Stimulated activated CD4-positive, alpha-beta T cell treated with anti-CD3 and anti-CD28 coated beads, Interleukin-1b, Interleukin-23, amount 100 ng/mL, for 4 hours (primary cell): Measurements from ENCODE around the gene HS3ST5.

Experiments used
- DNase-seq, 2 donors: peaks; one replicate each; pipeline ENCODE4 v3.0.0-alpha.2; 2020; ENCODE audit warnings: low read depth in 2 of 2

The HS3ST5 gene

DNA sequence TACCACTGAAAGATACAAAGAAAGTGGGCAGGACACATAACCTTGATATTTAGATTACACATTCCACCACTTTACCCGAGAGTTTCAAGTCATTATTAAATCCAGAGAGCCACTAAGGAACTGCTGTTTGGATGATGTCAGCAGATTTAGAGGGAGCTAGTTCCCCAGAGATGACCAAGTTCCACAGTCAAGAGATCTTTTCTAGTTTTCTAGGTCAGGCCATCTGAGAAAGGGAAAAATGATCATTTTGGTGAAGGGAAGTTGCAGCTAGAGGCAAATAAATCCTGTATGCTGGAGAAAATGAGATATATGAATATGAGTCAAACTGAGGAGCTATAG lies 147.8 kb downstream of the HS3ST5 start:
- no peak for DNase-seq

DNA sequence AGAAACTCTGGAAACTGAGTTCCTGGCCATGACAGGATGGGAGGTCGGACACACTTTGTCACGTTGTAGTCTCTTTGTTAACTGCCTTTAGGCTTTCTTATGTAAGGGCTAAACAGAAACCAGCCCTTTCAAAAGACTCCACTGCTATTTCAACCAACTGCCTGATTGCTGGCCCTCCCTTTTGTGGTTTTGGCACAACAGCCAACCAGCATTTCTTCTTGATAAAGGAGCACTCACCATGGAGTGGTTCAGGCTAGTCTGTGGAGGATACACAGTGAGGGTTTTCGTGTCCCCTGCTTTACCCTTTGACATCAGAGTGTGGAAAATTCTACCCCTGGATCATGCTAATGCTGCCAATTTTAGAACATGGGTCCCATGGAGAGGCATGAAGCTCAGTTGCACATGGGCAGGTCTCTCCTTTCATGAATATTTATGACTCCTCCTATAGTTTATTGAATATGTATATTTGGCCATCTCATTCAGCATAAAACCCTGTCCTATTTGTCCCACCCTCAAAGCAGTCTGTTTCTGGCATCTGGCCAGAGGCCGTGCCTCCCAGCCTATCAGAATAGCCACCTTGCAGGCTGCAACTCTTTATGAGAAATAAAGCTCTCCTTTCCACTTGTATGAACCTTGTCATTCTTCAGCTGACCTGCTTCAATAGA lies 148.3 kb downstream of the HS3ST5 start:
- DNase-seq, result no peak

DNA sequence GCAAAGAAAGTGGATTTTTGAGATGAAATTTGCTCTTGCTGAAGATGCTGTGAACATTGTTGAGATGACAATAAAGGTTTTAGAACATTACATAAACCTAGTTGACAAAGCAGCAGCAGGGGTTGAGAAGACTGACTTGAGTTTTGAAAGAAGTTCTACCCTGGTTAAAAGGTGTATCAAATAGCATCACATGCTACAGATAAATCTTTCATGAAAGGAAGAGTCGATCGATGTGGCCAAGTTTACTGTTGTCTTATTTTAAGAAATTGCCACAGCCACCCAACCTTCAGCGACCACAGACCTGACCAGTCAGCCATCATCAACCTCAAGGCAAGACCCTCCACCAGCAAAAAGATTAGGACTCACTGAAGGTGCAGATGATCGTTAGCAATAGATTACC lies 155.3 kb downstream of the HS3ST5 start:
- DNase-seq, result no peak

DNA sequence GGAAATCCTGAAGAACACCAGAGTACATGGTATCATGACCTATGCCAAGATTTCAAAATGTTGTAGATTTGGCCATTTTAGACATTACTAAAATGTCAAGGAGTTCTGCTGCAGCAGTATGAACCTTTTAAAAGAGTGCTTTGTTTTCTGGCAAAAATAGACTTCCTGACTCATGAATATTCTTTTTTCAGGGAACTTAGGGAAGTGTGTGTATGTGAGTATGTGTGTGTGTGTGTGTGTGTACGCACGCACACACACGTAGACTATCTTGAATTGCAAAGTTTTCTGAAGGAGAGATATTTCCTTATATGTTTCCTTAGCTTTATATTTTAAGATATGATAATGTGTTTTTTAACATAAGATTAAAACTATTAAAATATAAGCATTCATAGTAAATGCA lies 161.2 kb downstream of the HS3ST5 start:
- DNase-seq, result no peak

DNA sequence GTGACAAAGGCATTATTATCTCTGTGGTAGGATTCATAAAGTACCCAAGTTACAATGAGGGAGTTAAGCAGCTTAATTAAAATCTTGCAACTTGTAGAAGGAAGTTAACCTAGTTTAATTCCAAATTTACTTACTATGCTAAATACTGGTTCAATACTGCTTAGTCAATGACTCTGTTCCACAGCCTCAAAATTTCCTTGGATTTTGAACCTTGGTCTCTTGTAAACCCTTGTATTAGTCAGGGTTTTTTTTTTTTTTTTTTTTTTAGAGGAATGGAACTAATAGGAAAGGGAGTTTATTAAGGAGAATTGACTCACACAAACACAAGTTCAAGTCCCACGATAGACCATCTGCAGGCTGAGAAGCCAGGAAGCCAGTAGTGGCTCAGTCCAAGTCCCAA lies 163.4 kb downstream of the HS3ST5 start:
- DNase-seq, result no peak

DNA sequence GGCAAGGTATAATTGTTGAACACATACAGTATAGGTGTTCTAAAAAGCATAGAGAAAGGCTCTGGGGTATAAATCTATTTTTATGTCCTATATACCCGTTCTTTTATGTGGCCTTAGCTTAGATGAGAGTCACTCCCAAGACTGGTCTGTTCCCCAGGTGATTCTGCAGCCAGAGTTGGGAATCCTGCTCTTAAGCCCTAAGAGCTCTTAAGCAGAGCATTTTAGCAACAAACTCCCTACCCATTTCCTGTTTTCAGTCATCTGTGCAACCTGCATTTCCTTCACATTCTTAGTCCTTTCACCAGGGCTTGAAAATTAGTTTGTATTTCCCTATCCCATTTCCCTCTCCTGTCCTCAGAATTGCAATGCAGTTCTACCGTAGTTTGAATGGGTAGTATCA lies 166.1 kb downstream of the HS3ST5 start:
- DNase-seq, result no peak

DNA sequence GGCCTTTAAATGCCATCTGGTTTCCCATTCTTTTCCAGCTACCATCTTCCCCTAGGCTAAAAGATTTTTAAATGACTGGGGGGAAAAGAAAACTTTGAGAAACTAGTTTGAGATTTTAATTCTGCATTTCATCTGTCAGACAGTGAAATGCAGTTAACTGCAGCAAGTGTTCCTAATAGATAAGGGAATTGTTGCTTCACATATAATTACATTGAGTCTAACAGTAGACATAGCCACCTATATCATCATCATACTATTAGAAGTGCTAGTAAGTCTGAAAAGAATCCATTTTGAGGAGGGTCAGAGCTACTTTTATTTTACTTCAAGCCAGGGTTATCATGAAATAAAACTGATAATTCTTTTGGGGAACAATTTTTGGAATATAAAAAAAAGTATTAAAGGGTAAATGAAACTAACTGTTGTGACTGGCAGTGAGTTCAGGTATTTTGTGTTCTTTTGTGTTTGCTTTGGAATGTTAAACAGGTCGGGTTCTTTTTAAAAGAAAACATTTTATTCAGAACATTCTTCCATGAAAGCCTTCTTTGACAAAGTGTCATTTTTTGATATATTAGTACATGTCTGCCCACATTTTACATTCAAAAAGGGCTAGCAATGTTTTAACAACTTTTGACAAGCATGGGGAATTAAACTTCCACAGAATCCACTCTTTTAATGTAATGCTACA lies 170.1 kb downstream of the HS3ST5 start:
- DNase-seq, result no peak

DNA sequence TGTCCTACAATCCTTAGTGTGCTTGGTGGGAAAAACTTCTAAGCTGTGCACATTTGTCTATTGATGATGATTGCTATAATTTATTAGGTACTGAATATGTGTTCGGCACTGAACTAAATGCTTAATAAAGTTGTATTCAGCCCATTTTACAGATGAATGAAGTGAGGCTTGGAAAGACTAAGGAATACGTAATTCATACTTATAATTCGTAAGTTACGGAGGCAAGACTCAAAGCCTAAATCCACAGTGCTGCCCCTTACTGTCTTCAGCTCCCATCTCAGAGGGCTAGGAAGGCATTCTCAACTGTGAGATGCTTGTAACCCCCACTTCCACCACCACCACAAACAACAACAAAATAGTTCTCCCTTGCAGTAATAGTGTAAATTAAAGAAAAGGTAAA lies 171.3 kb downstream of the HS3ST5 start:
- DNase-seq, result no peak

DNA sequence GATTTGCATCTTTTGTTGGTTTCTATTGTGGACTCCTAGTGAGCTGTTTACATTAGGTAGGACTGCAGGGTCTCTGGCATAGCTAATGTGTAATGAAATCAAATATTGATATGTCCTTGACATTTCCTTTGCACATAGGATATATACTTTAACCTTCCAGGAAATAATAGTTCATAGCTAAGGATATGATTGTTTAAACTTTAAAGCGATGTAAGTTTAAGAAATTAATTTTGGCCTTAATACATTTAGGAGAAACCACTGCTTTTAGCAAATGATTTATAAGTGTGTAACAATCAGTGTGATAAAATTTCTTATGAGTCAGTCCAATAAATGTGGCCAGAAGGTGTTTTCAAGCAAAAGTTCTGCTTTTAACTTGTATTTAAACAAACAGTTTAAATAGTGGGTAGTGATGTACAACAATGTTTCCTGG lies 171.8 kb downstream of the HS3ST5 start:
- no peak for DNase-seq

DNA sequence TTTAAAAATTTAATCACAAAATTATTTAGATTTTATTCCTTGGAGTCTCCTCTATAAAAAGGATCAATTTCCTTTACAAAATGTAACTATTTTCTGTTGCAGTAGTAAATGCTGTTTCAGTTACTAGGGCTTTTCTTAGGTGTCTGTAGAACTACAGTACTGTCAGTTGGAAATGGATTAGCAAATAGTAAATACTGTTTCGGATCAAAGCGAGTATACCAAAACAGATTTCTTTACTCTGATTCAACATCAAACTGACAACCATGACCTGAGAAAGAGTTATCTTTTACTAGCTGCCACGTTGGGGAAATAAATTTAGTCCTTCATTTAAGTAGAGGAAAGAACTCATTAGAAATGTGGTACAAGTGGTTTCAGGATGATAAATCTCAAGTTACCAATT lies 172.5 kb downstream of the HS3ST5 start:
- DNase-seq, result no peak

DNA sequence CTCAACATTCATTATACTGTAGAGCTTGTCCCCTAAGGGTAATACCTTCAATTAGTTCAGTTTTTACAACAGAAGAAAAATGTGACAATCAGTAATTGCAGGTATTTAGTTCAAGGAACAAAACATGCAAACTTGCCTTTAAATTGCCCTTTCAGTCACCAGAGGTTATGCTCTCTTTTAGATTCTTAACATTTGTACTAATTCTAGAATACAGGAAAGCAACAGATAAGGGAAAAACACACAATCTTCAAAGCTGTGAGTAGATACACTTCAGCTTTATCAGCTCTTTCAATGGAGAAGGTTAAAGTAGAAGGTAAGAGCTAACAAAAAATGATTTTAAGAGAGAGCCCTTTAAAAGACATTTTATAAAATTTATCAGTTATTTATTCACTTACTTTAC lies 173.1 kb downstream of the HS3ST5 start:
- DNase-seq, result no peak

DNA sequence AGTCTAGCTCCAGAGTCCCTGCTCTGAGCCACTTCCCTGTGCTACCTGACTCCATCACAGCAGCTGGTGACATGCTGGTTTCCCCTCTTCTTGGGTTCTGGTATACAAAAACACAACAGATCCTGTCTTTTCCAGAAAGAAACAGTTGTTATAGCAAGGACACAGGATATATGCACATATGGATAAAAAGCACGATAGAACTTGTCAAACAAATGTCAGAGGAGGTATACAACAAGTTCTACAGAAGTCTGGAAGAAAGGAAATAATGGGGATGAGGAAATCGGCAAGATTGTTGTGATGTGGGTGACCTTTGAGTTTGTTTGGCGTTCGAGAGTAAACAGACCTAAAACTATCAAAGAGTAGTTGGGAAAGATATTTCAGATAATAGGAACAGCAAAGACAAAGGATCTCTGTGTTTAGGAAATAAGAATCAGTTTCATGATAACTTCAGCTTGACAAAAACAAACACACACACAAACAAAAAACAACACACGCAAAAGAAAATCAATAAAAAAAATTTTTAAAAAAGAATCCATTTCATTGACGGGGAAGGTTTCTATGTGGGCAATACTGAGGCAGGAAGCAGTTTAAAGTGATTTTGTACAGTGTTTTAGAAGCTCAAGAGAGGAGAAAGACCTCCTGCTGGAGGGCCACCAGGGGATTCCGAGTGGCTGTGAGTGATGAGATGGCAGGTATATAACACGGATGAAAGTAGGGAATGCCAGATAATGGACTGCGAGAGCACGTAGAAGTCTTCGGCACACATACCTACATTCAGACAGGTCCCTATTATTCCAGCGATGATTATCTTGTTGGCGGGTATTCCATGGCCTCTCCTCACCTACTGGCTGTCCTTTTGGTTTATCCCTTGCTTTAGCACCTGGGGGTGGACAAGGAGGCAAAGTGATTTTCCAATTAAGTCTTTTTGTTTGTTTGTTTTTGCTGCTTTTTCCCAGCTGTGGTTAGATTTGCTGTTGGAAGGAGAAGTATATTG lies 174.9 kb downstream of the HS3ST5 start:
- DNase-seq, result no peak

DNA sequence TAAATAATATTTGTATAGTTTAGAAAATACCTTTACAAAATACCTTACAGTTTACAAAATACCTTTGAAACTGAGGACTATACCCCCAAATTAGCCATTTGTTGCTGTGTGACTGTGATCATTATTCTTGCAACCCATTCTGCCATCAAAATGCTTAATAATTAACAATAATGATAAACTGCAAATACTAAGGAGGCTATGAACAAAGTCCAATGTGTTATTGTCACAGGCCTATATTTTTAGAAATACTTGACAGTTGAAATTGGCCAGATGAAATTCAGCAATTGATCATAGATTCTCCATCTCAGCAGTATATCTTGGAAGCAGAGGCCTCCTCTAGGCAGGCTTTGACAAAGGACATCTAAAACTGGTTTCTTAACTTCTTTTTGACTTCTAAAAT lies 178.6 kb downstream of the HS3ST5 start:
- DNase-seq, result no peak

DNA sequence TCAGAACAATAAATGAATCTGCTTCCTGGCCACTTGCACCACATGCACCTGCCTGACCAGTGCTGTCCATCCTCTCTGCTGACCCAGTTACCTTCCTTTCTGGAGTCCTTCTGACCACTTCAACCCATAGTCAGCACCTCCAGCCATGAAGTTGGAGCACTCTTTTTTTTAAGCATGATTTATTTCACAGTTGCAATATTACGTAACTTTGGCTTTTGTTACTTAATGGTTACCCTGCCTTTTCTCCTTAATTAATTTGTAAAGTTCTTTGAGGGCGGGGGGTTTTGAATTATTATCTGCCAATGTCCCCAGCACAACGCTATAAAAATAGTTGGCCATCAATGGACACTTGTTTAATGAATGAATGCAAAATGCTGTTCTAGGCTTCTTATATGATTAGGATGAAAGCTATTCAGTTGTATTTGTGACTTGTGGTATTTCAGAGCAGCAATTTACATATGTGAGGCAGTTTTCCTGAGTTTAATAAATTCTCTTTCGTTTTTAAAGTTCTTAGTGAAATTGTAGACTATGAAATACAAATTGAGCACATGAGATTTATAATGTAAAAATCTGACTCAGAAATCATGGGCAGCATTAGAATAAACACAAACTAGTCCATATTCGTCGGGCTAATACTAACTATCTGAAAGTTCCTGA lies 180.0 kb downstream of the HS3ST5 start:
- DNase-seq, result no peak

DNA sequence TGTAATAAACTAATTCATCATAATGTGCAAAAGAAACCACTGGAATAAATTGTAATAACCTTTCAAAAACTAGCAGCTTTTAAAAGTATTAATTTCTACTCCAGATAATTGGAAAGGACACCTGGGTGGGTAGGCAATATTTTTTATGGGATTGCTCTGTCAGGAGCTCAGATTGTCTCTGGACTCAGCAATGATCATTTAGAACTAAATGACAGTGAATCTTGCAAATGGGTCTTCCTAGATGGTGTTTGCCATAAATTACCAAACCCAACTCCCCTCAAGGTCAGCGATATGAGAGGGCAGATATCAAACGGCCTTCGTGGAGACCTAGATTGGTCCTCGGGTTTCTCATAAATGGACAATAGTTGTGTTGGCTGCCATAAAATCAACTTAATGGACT lies 181.9 kb downstream of the HS3ST5 start:
- no peak for DNase-seq

DNA sequence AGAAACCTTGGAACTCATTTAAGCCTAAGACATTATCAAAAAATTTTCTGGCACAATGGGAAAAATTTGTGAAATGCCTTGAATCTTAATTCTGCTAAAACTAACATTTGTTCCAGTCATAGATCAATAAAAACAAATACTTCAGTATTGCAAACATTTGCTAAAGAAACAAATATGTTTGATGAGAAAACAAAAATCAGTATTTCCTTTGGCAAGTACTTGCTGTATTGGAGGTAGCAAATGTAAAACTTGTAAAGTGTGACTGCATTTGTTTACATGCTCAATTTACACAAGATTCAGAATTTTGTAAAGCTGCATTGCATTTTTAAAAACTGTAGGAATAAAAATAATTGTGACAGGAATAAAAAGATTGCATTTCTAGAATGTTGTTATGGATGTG lies 183.1 kb downstream of the HS3ST5 start:
- DNase-seq, result no peak

DNA sequence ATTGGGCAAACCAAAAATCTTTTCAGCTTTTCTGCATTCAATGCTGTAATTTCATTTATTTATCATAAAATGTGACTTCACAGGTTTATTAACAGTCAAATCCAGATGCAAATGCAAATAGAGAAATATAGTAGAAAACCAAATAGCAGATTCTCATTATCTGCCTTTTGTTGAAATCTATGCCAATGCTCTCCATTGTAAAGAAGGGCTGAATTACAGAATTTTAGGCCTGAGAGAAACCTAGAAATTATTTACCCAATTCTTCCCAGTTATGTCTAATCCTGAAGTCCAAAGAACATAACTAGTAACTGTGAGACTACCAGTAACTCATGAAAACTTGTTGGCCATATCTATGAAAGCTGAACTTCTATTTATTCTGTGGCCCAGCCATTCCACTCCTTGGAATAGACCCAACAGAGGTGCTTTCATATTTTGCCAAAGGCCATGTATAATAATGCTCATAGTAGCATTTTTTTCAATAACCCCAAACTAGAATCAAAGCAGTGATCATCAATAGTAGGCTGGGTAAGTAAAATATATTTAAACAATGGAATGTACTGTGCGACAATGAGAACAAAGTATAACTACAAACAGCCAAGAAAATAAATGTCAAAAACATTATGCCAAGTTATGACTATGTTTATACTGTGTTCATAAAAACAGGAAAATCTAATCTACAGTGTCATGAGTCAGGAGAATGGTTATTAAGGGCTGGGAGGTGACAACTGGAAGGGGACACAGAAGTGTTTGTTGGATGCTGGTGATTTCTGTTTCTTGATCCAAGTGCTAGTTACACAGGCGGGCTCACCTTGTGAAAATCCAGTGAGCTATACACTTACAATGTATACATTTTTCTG lies 183.8 kb downstream of the HS3ST5 start:
- no peak for DNase-seq

DNA sequence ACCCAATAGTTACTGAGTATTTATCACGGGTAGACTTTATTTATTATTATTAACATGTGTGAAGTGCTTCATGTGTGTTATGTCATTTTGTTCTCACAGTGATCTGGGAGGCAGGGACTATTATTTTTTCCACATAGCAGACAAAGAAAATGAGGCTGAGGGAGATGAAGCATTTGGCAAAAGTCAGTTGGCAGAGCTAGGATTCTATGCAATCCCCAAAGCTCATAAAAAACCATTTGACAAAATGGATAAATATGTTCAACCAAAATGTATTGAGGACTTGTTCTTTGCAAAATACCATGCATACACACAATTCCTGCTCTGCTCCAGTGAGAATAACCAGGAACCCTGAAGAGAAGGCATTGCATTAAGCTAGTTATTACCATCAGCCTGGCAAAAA lies 184.4 kb downstream of the HS3ST5 start:
- DNase-seq, result no peak

DNA sequence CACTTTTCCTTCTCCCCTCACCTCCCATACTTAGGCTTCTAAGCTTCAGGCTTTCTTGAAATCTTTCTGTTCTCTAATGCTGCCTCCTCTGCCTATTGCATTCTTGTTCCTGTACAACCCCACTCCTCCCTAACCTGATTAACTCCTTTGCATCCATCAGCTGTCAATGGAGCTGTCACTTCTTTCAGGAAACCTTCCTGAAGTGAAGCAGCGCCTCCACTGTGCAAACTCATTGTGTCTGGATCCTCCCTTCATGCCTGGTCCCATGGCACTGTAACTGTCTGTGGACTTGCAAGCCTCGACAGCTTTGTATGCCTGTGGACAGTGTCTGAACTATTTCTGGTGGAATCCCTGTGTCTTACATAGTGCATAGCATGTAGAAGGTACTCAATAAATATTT lies 185.0 kb downstream of the HS3ST5 start:
- no peak for DNase-seq

DNA sequence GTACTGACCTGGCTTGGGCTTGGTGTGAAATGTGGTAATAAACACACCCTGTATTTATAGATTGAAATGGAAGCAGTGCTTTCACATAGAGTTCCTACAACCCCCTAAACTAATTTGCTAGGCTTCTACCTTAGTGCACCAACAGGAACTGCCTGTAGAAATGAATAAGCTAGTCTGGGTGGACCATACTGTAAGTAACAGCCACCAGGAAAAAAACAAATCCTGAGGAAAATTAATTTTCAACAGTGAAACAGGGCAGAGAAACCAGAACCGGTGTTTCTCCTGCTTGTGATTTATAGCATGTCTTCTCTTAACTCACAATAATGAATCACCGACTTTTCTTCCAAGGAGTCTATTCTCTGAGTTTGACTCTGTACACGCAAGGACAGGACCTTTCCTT lies 187.1 kb downstream of the HS3ST5 start:
- DNase-seq, result no peak

DNA sequence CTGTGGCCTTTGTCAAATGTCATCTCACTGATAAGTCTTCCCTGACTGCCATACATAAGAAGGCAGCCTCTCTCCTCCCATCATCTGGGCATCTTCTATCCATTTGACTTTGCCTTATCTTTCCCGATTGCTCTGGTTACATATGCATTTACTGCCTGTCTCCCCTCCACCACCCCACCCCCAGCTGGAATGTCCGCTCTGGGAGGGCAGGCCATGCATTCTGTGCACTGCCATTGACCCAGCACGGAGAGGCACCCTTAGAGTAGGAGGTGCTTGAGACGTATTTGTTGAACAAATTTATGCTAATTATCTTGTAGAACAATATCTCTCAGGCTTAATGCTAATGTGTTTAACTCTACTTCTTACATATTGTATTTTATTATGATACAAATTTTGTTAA lies 188.0 kb downstream of the HS3ST5 start:
- DNase-seq, result no peak
